Measurements from ENCODE around the gene EXOC6B.

The EXOC6B gene

GRCh38 chr2:72129681-72130340 lies 696.0 kb downstream of the EXOC6B start:
- DNase-seq, result no peak

- DNase-seq, result no peak
These were observed 697.0 kb downstream of the EXOC6B start for GRCh38 chr2:72128843-72129227.

GRCh38 chr2:72128059-72128842 lies 697.6 kb downstream of the EXOC6B start:
- no peak for DNase-seq

- no peak for DNase-seq
These were observed 698.3 kb downstream of the EXOC6B start for GRCh38 chr2:72127401-72128058.

- DNase-seq, result no peak
These were observed 699.4 kb downstream of the EXOC6B start for GRCh38 chr2:72126186-72127100.
